HCEC 1CT (cell line): ENCODE measurements around the gene TUBB.
A peak's percentile ranks its signal among the peaks of the same experiment; 100 is the strongest.
"Not testable (repeated sequence)": the region's sequence is repeated elsewhere in the genome, so short reads cannot be mapped to it uniquely, and the experiment has no call there.

Experiments
- DNase-seq: peaks from one replicate; pipeline ENCODE4 v3.0.0-alpha.2; 2017

The TUBB gene

DNA sequence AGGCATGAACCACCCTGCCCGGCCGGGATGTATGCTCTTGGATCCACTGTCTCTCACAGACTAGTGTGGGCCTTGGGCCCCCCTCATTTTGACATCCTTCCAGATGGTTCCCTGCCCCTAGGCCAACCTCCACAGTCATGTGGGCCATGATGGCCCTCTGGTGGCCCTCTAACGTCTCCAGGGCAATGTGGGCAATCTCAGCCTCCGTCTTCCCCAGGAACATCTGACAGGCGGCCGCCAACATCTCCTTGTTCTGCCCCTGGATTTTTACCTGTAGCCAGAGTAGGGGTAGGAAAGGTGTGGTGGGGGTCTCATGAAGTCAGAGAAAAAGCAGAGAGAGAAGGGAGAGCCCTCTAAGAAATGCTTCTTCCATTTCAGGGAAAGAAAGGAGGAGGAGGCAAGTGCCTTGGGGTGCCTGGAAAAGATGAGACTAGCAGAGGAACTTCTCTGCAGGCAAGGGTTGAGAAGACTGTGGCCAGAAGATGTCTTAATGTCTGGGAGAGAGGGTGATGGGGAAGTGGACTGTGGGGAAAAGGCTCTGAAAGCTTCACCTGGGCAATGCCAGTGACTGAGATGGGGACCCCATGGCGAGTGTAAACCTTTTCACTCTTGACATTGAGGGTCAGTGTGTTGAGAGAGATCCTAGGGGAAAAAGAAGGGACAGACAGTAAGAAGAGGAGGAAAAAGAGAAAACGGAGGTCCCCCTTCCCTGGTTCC, 21.1 kb downstream of the TUBB start:
- DNase-seq, result no peak

DNA sequence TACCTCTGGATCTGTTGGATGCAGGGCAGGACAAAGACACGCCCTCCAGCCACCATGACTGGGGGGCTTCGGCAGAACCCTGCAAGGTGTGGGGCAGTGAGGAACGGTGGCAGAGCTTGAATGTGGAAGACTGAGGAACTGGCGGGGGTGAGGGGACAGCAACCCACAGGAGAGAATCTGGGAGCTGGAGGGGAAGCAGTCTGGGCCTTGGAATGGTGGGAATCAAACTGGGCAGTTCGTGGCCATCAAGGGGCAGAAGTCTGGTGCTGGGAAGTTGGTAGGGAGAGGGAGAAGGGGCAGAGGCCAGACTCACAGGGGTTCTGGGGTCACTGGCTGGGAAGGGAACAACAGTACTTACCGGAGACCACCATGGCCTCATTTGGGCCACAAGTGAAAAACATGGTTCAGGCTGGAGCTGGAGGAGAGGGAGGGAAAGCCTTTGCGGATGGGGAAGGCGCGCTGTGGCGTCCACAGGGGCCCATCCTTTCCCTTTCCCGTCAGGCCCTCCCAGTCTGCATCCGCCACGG, 21.7 kb downstream of the TUBB start:
- peak; percentile 41 for DNase-seq

DNA sequence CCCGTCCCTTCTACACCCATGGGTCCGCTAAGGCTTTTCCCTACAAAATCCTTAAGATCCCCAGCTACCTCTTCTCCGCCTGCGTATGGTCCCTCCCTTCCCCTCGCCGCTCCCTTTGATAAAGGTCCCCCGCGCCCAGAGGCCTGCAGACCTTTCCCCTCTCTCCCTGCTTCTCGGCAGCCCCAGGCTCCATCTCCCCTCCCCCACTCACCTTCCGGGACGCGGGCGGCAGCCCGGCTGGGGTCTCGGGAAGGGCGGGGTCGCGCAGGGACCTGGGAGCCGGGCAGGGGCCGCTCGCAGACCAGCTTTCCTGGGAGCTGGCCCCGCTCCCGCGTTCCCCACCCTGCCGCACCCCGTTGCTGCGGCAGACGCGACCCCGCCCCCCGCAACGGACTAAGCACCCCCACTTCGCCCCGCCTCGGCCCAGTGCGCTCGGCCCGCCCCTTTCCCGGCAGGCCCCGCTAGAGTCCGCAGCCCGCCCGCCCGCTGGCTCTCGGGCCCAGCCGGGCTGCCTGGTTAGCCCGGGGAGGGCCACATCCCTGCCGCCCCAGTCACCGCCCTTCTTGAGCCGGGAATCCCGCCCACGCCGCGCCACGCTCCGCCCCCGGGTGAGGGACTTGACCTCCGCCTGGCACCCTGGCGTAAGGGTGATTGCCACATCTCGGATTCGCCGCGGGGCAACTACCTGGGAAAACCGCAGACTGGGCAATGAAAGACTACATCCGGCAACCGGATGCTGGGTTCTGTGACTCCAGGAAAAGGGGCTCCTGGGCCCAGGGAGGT, 22.4 kb downstream of the TUBB start, which contains the start of gene FLOT1:
Gene FLOT1, minus strand, starts transcription at position 372 of the 783 bp plus-strand sequence. CDS start 498 bp downstream, outside the sequence.
- DNase-seq, result peak; percentile 96

DNA sequence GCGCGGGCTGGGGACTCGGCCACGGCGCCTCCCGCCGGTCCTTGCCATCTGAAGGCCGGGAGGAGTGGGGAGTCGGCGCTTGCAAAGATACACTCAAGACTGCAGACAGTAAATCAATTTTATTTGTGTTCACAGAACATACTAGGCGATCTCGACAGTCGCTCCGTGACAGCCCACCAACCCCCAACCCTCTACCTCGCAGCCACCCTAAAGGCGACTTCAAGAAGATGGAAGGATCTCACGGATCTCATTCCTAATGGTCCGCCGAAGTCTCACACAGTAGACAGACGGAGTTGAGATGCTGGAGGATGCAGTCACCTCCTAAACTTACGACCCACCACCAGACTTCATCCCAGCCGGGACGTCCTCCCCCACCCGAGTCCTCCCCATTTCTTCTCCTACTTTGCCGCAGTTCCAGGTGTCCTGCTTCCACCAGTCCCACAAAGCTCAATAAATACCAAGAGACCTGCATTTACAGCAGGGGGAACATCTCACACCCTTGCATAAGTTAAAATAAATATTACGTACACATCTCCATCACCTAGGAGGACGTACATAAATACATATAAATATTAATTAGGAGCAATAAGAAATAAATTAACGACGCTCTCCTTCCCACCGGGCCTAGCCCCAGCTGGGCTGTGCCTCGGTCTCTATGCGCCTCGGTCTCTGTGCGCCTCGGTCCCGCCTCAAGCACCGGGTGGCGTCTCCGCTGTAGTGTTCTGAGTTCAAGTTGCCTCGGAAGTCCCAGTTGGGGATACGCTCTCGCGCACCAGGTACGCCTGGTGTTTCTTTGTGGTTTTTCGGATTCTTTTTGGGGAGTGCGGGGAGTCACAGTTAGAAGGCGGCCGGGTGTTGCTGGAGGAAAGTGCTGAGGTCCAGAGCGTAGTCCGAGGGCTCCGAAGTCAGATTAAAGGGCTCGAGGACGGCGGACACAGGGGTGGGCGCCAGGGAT, 23.2 kb downstream of the TUBB start:
- no peak for DNase-seq

DNA sequence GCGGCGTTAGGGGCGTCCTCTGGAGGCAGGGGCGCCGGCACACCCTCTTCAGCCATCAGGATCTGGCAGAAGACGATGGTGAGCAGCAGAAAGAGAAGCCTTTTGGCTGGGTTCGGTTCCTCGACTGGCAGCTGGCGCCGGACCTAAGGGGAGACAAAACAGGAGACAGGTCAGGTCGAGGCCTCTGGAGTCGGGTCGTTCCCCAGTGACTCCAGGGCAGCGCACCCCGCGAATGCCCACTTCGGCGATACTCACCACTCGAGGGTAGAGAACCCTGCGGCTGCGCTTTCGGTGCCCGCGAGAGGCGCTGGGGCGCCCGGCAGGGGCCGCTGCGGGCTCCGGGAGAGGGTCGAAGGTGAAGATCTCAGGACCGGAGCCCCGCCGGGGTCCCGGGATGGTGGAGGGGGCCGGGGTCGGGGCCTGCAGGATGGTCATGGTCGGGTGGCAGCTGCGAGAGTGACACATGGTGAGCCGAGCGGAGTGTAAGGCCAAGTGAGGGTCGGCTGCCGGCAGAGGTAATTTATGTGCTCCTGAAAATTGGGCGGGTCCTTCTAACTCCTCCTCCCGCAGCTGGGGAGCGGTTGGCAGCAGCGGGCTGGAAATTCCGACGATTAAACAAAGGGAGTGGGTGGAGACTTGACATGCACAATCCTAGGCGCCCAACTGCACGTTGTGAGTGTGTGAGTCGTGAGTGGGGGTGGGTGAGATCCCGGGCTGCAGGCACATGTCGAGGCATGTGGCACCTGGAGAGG, 24.1 kb downstream of the TUBB start, which contains the start of gene IER3:
Gene IER3, minus strand, starts transcription at position 494 of the 752 bp plus-strand sequence. Its CDS starts 29 bp downstream, at position 465.
- peak; percentile 95 for DNase-seq

DNA sequence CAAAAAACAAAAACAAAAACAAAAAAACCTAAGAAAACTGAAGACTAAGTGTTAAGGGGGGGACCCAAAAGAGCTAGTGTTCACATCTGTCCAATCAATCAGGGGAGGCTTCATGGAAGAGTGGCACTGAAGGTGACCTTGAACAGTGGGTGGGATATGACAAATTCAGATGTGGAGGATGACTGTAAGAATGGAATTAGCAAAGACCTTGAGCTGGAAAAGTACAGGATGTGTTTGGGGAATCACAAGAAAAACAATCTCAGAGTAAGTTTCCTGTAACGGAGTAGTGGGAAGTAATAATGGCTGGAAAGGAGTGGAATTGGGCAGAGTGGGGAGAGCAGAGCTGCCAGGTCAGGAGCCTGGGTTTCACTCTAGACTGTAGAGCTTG, 27.1 kb downstream of the TUBB start:
- DNase-seq, result no peak

DNA sequence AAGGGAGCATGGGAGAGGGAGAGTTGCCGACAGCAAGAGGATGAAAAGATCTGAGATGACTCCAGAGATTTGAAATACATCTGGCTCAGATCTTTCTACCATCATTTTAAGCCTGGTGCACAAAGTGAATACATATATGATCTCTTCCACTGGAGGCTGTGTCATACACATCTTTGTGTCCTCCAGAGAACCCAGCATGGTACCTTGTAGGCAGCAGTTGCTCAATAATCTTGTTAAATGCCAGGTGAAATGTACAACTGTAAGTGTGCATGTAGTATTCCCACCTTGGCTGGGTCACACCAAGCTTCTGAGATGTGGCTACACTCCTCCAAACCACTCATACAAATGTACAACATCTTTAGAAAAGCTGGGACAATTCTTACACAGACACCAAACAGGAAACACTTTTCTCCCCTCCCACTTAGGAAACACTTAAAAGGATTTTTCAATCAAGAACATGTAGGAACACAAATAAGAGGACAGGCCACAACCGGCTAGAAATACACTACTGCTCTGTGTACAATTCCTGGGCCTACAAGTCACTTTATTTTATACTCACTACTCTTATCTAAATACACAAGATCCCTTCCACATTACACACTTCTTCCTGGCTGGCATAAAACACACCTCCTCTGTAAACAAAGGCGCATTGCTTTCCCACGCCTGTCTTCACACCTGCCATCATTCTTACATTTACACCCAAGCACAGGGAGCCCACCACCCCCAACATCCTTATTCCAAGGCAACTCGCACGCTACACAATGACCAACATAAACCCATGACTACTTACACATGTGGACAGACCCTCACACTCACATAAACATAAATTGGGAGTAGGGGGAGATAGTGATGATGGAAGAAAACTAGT, 28.0 kb downstream of the TUBB start:
- no peak for DNase-seq

DNA sequence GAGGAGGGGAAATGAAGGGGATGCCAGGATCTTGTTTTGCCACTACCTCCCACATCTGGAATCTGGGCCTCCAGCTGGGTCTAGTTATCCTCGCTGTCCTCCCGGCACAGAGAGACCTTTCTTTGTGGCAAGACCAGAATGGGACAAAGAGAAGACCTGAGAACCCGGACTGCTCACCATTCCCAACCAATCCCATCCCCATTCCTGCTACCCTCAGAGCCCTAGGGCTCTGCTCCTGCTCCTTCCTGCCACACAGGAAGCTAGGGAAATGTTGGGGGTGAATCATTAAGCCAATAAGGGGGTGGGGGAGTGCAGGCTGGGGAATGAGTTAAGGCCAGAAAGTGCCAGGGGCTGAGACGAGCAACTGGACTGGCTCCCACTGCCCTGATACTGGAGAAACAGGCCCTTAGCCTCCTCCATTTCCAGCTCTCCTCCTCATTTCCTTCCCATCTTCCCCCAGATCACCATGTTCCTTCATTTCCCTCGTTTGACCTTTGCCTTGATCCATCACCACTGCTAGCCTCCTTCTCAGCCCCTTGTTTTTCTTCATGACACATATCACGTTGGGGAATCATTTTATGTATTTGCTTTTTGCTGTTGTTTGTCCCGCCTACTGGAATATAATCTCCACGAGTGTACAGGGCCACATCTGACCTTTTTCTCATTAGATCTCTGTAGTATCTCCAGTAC, 28.8 kb downstream of the TUBB start:
- no peak for DNase-seq

DNA sequence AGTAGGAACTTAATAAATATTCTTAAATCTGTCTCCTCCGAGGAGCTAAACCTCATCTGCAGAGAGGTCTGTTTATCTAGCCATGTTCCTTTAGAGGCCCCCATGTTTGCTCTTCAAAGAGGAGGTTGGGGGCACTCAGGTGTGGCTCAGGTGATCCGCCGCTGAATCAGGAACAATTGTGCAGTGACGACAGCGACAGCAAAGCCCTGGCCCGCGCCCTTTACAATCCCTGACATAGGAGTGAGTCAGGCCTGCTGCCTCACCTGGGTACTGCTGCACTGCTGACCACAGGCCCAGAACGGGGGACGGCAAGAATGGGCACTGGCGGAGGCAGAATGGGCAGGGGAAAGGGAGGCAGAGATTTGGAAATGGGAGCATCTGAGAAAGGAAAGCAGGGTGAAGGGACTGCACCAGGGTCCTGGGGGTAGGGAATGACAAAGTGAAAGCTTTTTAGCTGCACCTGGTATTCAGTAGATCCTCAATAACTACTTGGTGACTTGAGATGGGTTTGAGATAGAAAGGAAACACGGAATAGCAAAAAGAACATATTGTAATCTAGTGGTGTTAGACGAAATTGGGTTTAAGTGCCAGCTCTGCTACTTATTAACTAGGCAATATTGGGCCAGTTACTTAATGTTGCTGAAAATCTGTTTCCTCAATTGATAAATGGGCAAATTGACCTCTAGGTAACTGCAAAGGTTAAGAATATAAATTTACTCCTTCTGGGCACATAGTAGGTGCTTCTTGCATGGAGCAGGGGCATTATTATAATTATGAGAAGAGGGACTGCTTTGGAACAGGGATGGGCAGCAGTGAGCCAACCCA, 29.6 kb downstream of the TUBB start:
- DNase-seq, result no peak

DNA sequence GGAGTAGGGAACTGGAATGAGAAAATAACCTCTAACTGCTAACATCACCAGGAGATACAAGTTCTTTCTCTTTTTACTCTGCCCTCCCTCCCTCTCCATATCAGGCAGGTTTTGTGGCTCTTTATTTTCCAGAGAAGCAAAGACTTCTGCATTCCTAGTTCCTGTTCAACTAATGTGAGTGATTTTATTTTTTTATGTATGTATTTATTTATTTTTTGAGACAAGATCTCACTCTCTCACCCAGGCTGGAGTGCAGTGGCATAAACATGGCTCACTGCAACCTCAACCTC, 30.2 kb downstream of the TUBB start:
- DNase-seq, result no peak

DNA sequence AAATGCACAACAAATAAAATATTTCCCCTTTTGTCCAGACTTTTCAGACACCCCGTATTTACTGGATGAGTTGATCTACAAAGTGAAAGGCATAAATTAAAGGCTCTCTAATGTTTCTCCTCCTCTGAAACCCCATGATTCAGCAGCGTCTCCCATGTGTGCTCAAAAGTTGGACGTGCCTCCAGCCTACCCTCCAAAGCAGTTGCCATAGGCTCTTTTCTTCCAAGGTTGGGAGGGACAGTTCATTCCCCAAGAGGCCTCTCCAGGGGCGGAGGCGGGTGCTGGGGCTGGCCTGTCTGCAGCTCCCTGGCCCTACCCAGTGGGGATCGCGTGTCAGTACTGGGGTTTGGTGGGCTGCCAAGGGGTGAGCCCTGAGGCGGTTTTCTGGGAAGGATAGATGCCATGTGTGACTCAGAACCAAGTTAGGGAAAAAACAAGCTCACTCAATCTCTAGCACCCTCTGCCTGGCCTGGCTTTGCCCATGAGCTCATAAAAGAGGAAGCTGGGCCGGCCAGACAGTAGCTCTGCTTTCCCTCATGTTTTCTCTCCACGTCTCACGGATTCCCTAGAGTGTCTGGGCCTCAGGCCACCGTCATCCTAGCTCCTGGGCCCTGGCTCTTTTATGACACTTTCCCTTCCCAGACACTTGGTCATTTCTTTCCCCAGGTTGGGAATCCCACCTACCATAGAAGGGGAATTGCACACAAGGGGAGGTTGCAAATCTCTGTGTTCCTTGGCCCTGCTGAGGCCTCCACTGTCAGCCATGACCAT, 32.2 kb downstream of the TUBB start:
- DNase-seq, result peak; percentile 100

DNA sequence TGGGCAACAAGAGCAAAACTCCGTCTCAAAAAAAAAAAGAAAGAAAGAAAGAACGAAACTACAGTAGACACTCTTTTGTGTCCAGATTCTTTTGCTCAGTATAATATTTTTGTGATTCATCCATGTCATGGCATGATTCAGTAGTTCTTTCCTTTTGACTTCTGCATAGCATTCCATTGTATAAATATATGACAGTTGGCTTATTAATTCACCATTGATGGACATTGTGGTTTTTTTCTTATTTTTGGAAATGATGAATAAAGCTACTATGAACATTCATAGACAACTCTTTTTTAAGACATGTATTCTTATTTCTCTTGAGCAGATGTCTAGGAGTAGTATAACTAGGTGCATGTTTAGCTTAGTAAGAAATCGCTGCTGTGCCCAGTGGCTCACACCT, 34.5 kb downstream of the TUBB start:
- peak; percentile 90 for DNase-seq

DNA sequence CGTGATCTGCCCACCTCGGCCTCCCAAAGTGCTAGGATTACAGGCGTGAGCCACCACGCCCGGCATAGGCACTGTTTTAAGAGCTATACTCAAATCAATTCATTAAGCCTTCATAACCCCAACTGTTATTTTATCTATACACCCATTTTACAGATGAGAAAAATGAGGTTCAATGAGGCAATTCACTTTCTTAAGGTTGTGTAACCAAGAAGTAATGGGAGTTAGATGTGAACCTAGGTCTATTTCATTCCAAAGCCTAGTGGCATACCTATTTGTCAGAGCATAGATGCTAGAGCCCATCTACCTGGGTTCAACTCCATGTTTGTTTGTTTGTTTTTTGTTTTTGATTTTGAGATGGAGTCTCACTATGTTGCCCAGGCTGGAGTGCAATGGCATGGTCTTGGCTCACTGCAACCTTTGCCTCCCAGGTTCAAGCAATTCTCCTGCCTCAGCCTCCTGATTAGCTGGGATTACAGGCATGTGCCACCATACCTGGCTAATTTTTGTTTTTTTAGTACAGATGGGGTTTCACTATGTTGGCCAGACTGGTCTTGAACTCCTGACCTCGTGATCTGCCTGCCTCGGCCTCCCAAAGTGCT, 36.4 kb downstream of the TUBB start:
- DNase-seq, result not testable (repeated sequence)

DNA sequence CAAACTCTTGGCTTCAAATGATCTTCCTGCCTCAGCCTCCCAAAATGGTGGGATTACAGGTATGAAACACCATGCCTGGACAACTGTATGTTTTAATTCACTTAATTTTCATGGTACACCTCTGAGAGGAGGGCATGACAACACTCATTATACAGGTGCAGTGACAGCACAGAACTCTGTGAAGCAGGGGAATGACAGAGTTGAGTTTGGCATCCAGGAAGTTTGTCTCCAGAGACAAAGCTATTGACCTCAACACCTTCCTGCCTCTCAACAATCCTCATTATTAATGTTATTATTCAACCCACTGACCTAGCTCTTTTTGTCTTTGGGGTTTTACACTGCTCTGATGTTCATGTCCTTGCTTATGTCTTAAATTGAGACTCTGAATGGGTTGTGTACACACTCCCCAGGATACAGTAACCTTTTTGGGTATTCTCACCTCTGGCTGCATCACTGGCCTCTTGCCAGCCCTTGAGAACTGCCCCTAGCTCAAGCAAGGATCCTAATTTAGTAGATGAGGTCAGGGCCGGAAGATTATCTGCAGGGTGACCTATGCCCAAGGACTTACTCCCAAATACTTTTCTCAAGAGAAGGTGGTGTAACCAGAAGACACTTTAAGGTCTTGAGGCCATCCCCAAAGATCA, 37.2 kb downstream of the TUBB start:
- DNase-seq, result no peak

DNA sequence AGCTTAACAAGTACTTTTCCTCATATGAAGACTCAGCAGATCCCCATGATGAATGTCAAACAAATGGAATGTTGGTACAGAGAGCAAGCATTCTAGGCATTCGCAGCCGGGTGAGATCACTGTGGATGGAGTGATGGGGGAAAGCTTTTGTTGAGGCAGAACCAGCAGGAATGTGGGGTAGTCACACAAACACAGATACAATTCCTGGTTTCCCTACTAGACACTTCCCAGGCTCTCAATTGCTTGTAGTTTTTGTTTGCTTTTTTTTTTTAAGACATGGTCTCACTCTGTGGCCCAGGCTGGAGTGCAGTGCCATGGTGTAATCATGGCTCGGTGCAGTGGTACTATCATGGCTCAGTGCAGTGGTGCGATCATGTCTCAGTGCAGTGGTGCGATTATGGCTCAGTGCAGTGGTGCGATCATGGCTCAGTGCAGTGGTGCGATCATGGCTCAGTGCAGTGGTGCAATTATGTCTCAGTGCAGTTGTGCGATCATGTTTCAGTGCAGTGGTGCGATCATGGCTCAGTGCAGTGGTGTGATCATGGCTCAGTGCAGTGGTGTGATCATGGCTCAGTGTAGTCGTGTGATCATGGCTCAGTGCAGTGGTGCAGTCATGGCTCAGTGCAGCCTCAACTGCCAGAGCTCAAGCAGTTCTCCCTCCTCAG, 39.6 kb downstream of the TUBB start:
- DNase-seq, result peak; percentile 96

DNA sequence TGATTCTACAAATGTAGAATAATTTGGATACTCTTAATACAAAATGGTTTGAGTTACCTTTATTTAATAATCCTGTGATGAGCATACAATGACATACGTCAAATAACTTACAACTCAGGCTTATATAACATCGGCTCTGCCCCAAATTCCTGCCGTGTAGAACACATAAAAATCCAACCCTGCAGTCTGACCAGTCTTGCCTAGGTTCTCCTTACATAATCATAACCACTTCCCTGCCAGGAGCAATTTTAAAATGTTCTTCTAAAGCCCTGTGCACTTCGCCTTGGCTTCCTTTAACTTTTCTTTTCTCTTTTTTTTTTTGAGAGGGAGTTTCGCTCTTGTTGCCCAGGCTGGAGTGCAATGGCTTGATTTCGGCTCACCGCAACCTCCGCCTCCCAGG, 40.4 kb downstream of the TUBB start:
- DNase-seq, result no peak

DNA sequence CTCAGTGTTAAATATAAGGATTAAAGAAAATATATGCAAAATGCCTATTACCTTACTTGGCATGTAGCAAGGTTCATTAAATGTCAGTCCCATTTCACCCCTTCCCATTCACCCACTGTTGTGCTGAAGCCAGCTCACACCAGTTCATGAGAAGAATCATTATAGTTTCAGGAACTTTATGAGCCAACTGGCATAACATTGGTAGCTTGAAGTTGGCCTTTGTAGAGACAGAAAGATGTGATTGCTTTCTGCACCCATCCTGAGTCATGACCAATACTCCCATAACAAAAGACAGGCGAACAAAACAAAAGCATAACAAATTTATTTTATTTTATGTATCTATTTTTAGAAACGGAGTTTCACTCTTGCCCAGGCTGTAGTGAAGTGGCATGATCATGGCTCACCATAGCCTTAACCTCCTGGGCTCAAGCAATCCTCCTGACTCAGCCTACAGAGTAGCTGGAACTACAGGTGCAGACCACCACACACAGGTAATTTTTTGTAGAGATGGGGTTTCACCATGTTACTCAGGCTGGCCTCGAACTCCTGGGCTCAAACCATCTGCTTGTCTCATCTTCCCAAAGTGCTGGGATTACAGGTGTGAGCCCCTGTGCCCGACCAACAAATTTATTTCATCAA, 41.8 kb downstream of the TUBB start:
- no peak for DNase-seq
